GM23338 (cell line): ENCODE data around the gene PROB1.
"Not testable (repeated sequence)": the region's sequence is repeated elsewhere in the genome, so short reads cannot be mapped to it uniquely, and the experiment has no call there.

ENCODE experiments used
- CREB1 ChIP-seq: fragments of 250-450 bp; sonication (Bioruptor Pico); IDR thresholded peaks from 2 replicates; pipeline ENCODE4 v1.5.0; 2020; ENCODE audit warnings: low read depth, mild to moderate bottlenecking, moderate library complexity
- CTCF ChIP-seq, 2 experiments: fragments of 200-600 bp in 1 of 2; sonication (generic) in 1 of 2; conservative IDR thresholded peaks; 2 replicates each; pipeline versions ENCODE4 v1.5.1 to v1.6.1; 2016 to 2017; ENCODE audit warnings: antibody characterized with exemption in 2 of 2, low read depth in 2 of 2, mild to moderate bottlenecking in 2 of 2, moderate library complexity in 1 of 2
- EZH2 ChIP-seq: fragments of 200-600 bp; sonication (generic); IDR thresholded peaks from one replicate; pipeline ENCODE4 v1.8.0; 2017; ENCODE audit warnings: antibody characterized with exemption, mild to moderate bottlenecking, low read depth; ENCODE audit not compliant: unreplicated experiment
- EZH2phosphoT487 ChIP-seq: fragments of 200-600 bp; sonication (generic); IDR thresholded peaks from one replicate; pipeline ENCODE4 v1.8.1; 2018; ENCODE audit warnings: antibody characterized with exemption; ENCODE audit not compliant: unreplicated experiment
- POLR2AphosphoS5 ChIP-seq: IDR thresholded peaks from 2 replicates; pipeline ENCODE4 v1.6.1; 2016; ENCODE audit warnings: antibody characterized with exemption, low read depth
- REST ChIP-seq: IDR thresholded peaks from one replicate; pipeline ENCODE4 v1.6.1; 2018; ENCODE audit warnings: antibody characterized with exemption; ENCODE audit not compliant: unreplicated experiment
- ZNF331 ChIP-seq: fragments of 250-450 bp; sonication (Bioruptor Pico); IDR thresholded peaks from 2 replicates; pipeline ENCODE4 v1.5.0; 2020; ENCODE audit warnings: low read depth, mild to moderate bottlenecking, moderate library complexity
- TF ChIP-seq, protein P1 (sequence below): IDR thresholded peaks from 2 replicates; pipeline ENCODE4 v1.6.1; 2016; ENCODE audit warnings: antibody characterized with exemption

- not testable (repeated sequence) for TF ChIP-seq CTCF (conservative IDR thresholded peaks at IDR 0.05; ENCODE audit: low read depth in 2 of 2); EZH2; EZH2phosphoT487; POLR2AphosphoS5; REST; CREB1; ZNF331 (CRISPR knock-in tag)
- TF ChIP-seq, protein P1, sequence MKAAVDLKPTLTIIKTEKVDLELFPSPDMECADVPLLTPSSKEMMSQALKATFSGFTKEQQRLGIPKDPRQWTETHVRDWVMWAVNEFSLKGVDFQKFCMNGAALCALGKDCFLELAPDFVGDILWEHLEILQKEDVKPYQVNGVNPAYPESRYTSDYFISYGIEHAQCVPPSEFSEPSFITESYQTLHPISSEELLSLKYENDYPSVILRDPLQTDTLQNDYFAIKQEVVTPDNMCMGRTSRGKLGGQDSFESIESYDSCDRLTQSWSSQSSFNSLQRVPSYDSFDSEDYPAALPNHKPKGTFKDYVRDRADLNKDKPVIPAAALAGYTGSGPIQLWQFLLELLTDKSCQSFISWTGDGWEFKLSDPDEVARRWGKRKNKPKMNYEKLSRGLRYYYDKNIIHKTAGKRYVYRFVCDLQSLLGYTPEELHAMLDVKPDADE, result not testable (repeated sequence)
These were observed 49.5 kb downstream of the PROB1 start for GRCh38 chr5:139345442-139345841.
